ENCODE results near the gene IRX4.

Gene IRX4

DNA sequence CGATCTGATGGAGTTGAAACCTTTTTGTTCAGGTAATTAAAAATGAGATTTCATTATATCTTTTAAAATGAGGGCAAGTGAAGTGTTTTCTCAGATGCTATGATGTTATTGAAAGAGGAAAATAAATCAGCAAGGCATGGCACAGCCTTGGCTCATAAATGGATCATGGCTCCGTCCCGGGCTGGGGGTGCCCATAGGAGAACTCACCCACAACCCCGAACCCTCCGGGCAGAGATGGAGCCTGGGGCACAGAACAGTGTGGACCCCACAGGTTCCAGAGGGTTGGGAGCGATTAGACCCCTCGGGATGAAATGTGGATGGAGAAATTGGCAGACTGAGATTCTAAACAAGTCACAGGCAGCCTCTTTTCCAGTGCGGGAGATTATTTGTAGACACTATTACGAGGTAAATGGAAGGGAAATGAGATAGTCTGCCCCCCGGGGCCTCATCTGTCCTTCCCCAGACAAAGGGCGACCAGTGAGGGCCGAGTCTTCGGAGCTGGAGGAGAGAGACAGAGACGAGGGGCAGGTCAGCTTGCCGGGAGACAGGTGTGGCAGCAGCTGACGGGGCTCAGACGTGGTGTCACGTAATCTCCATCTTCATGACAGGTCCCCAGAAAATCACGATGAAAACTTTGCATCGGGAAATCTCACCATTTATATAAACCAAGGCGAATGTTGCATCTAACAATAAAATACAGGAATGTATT is 47.9 kb downstream of the IRX4 start:
- Histone ChIP-seq H3K27me3 (ENCODE audit: insufficient read depth, low read length, poor library complexity) (no peaks in the 10 kb centered on the region), H3K27ac (ENCODE audit: low read length) (no peak overlapping the region), H3K4me3 (ENCODE audit: low read depth in 1 of 2, low read length in 2 of 2) (no peak overlapping the region), H3K9me3 (ENCODE audit: insufficient read depth, low read length, severe bottlenecking) (no peaks in the 10 kb centered on the region), H2AFZ (ENCODE audit: low read depth, low read length) (no peak overlapping the region), H3K4me2 (ENCODE audit: insufficient read depth, low read length) (no peak overlapping the region), H3K4me1 (ENCODE audit: insufficient read depth, low read length) (no peaks in the 10 kb centered on the region), H4K20me1 (ENCODE audit: insufficient read depth, low read length) (no peaks in the 10 kb centered on the region; the same call in 1 of the 2 replicates), H3K79me2 (ENCODE audit: insufficient read depth, low read length) (no peaks in the 10 kb centered on the region), H3K36me3 (ENCODE audit: insufficient read depth, low read length) (no peaks in the 10 kb centered on the region), H3K9ac (ENCODE audit: low read depth, low read length) (no peak overlapping the region)
- TF ChIP-seq EZH2 (IDR thresholded peaks at IDR 0.05; ENCODE audit: borderline replicate concordance, low read depth, low read length, severe bottlenecking): no peak
- TF ChIP-seq, protein P1, sequence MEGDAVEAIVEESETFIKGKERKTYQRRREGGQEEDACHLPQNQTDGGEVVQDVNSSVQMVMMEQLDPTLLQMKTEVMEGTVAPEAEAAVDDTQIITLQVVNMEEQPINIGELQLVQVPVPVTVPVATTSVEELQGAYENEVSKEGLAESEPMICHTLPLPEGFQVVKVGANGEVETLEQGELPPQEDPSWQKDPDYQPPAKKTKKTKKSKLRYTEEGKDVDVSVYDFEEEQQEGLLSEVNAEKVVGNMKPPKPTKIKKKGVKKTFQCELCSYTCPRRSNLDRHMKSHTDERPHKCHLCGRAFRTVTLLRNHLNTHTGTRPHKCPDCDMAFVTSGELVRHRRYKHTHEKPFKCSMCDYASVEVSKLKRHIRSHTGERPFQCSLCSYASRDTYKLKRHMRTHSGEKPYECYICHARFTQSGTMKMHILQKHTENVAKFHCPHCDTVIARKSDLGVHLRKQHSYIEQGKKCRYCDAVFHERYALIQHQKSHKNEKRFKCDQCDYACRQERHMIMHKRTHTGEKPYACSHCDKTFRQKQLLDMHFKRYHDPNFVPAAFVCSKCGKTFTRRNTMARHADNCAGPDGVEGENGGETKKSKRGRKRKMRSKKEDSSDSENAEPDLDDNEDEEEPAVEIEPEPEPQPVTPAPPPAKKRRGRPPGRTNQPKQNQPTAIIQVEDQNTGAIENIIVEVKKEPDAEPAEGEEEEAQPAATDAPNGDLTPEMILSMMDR (IDR thresholded peaks at IDR 0.05; ENCODE audit: borderline replicate concordance, extremely low read depth, low read length, poor library complexity, severe bottlenecking): no peak
- no peak for ATAC-seq (ENCODE audit: insufficient read depth, low read depth)
- no peak for DNase-seq

DNA sequence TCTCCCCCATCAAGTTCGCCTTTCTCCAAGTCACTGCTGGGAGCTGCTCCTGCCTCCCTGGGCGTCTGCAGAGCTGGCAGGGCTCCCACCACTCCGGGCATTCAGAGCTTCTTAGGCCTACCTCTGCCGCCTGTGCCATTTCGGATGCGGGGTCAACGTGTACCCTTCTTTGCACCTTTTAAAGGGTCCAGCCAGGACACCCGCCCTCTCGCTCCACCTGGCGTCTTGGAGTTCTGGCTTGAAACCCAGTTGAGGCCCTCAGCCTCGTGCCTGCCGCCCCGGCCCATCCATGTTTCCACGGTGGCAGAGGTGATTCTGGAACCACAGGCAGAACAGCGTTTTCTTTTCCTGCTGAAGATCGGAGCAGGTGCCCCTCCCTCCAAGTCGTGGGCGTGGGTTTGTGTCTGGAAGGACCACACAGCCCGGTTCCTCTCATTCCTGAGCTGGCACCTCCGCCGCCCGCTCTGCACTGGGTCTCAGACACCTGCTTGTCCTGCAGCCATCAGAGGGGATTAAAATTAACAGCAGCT is 48.6 kb downstream of the IRX4 start:
- no peak overlapping the region for H3K27ac ChIP-seq (ENCODE audit: low read length)
- ATAC-seq (ENCODE audit: insufficient read depth, low read depth): no peak
- TF ChIP-seq EZH2 (IDR thresholded peaks at IDR 0.05; ENCODE audit: borderline replicate concordance, low read depth, low read length, severe bottlenecking): no peak
- TF ChIP-seq, protein P1 (IDR thresholded peaks at IDR 0.05; ENCODE audit: borderline replicate concordance, extremely low read depth, low read length, poor library complexity, severe bottlenecking): no peak

DNA sequence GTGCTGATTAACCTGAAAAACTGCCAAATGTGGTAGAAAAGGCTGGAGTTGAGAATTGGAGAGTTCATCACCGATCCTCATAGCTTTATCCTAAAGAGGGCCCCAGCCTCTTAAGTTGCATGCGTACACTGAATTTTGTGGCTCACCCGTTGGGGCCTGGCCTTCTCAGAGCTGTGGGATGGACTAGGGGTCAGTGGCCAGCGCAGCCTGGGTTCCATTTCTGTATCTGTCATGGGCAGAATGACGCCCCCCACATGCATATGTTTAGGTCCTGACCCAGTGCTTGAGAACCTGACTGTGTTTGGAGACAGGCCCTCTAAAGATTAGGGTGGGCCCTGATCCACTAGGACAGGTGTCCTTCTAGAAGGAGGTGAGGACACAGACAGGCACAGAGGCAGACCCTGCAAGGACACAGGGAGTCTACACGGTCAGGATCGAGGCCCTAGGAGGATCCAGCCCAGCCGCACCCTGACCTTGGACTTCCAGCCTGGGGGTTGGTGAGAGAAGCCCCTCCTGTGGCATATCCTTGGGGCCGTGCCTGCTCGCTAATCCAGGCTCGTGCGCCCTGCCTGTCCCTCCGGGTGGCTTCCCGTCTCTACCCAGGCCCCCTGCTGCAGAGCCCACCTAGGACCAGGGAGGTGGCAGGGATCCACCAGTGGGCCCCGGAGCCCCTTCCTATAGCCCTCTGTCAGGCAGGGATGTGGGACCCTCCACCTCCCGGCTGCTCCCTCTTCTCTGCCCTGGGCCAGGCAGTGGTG is 49.3 kb downstream of the IRX4 start:
- Histone ChIP-seq H3K9me3 (ENCODE audit: insufficient read depth, low read length, severe bottlenecking) (no peaks in the 10 kb centered on the region), H3K9ac (ENCODE audit: low read depth, low read length) (no peak overlapping the region), H3K4me3 (ENCODE audit: low read depth in 1 of 2, low read length in 2 of 2) (no peak overlapping the region), H3K27me3 (ENCODE audit: insufficient read depth, low read length, poor library complexity) (no peaks in the 10 kb centered on the region), H2AFZ (ENCODE audit: low read depth, low read length) (no peak overlapping the region), H3K4me2 (ENCODE audit: insufficient read depth, low read length) (no peak overlapping the region), H3K79me2 (ENCODE audit: insufficient read depth, low read length) (no peaks in the 10 kb centered on the region), H4K20me1 (ENCODE audit: insufficient read depth, low read length) (no peaks in the 10 kb centered on the region; the same call in 1 of the 2 replicates), H3K4me1 (ENCODE audit: insufficient read depth, low read length) (no peaks in the 10 kb centered on the region), H3K36me3 (ENCODE audit: insufficient read depth, low read length) (no peaks in the 10 kb centered on the region), H3K27ac (ENCODE audit: low read length) (no peak overlapping the region)
- no peak for TF ChIP-seq EZH2 (IDR thresholded peaks at IDR 0.05; ENCODE audit: borderline replicate concordance, low read depth, low read length, severe bottlenecking)
- TF ChIP-seq, protein P1 (IDR thresholded peaks at IDR 0.05; ENCODE audit: borderline replicate concordance, extremely low read depth, low read length, poor library complexity, severe bottlenecking): no peak
- ATAC-seq (ENCODE audit: insufficient read depth, low read depth) (no peak), DNase-seq (no peak)

More for the DNA sequence above, 48.6 kb downstream of the IRX4 start:
- H3K27me3 ChIP-seq (ENCODE audit: insufficient read depth, low read length, poor library complexity): no peaks in the 10 kb centered on the region
- no peaks in the 10 kb centered on the region for H3K9me3 ChIP-seq (ENCODE audit: insufficient read depth, low read length, severe bottlenecking)
- no peaks in the 10 kb centered on the region; the same call in 1 of the 2 replicates for H4K20me1 ChIP-seq (ENCODE audit: insufficient read depth, low read length)
- no peak overlapping the region for H3K9ac ChIP-seq (ENCODE audit: low read depth, low read length)
- H3K4me2 ChIP-seq (ENCODE audit: insufficient read depth, low read length): no peak overlapping the region
- no peak overlapping the region for H3K4me3 ChIP-seq (ENCODE audit: low read depth in 1 of 2, low read length in 2 of 2)
- no peaks in the 10 kb centered on the region for H3K36me3 ChIP-seq (ENCODE audit: insufficient read depth, low read length)
- DNase-seq: no peak
- H3K79me2 ChIP-seq (ENCODE audit: insufficient read depth, low read length): no peaks in the 10 kb centered on the region
- H3K4me1 ChIP-seq (ENCODE audit: insufficient read depth, low read length): no peaks in the 10 kb centered on the region
- H2AFZ ChIP-seq (ENCODE audit: low read depth, low read length): no peak overlapping the region

All from DND-41 (cell line).